Astrocyte (in vitro differentiated cells and primary cell): Measurements from ENCODE around the gene PKP3.

Experiments used
- CTCF ChIP-seq: IDR thresholded peaks from 2 replicates; pipeline ENCODE4 v1.5.1; 2011; ENCODE audit warnings: low read depth, mild to moderate bottlenecking, inconsistent platforms, low read length, moderate library complexity; ENCODE audit not compliant: insufficient read depth
- EZH2 ChIP-seq: IDR thresholded peaks from 2 replicates; pipeline ENCODE4 v1.6.1; 2012; ENCODE audit warnings: mild to moderate bottlenecking, low read length, inconsistent platforms; ENCODE audit not compliant: insufficient read depth

- TF ChIP-seq CTCF, result no peak
- no peak for TF ChIP-seq EZH2
Observed at GRCh38 chr11:406796-407650, 13.0 kb downstream of the PKP3 start.
